ENCODE results near the gene SLC11A2. TPM values are rescaled to one million over a fixed set of nuclear protein-coding genes. Genes with fewer than 3 reads are reported as not detected.

SLC11A2 gene
- total RNA-seq, 4 donors from 2014 or later, result 43.3 to 64.8 (median 50.8) TPM

GRCh38 chr12:50981319-50982239 lies 44.6 kb downstream of the SLC11A2 start:
- TF ChIP-seq CTCF (IDR thresholded peaks at IDR 0.05; ENCODE audit: low read depth), result no peak

- TF ChIP-seq CTCF (IDR thresholded peaks at IDR 0.05; ENCODE audit: low read depth), result no peak
These were observed 45.6 kb downstream of the SLC11A2 start for GRCh38 chr12:50980545-50980944.

GRCh38 chr12:50979369-50980052 lies 46.7 kb downstream of the SLC11A2 start:
- TF ChIP-seq CTCF (IDR thresholded peaks at IDR 0.05; ENCODE audit: low read depth), result no peak

GRCh38 chr12:50971946-50972345 lies 54.2 kb downstream of the SLC11A2 start:
- no peak for TF ChIP-seq CTCF (IDR thresholded peaks at IDR 0.05; ENCODE audit: low read depth)

GRCh38 chr12:50964432-50964831 lies 61.8 kb downstream of the SLC11A2 start:
- no peak for TF ChIP-seq CTCF (IDR thresholded peaks at IDR 0.05; ENCODE audit: low read depth)

GRCh38 chr12:50961708-50962107 lies 64.5 kb downstream of the SLC11A2 start:
- no peak for TF ChIP-seq CTCF (IDR thresholded peaks at IDR 0.05; ENCODE audit: low read depth)

- TF ChIP-seq CTCF (IDR thresholded peaks at IDR 0.05; ENCODE audit: low read depth), result no peak
These were observed 66.1 kb downstream of the SLC11A2 start for GRCh38 chr12:50960130-50960529.
